Vagina (tissue), 2 donors: Measurements from ENCODE around the gene TYSND1. TPM values are rescaled to one million over a fixed set of nuclear protein-coding genes. Genes with fewer than 3 reads are reported as not detected.

Source experiments
- DNase-seq, 2 donors: peaks; one replicate each; pipeline ENCODE4 v3.0.0-alpha.2; 2017; ENCODE audit errors: extremely low spot score in 2 of 2
- H3K27ac ChIP-seq: fragments of 200-600 bp; sonication (generic); one replicate; pipeline ENCODE4 v1.5.1; 2019
- H3K27me3 ChIP-seq: fragments of 200-600 bp; sonication (generic); one replicate; pipeline ENCODE4 v1.5.1; 2019
- H3K36me3 ChIP-seq, 2 donors: fragments of 200-600 bp; sonication (generic); one replicate each; pipeline ENCODE4 v1.5.1; 2017 to 2019
- H3K4me1 ChIP-seq: fragments of 200-600 bp; sonication (generic); one replicate; pipeline ENCODE4 v1.5.1; 2019
- H3K4me3 ChIP-seq, 2 donors: fragments of 200-600 bp; sonication (generic); 1 replicate in 1 of 2; 2 replicates in 1 of 2; pipeline ENCODE4 v1.5.1; 2016 to 2019
- H3K9me3 ChIP-seq: fragments of 200-600 bp; sonication (generic); one replicate; pipeline ENCODE4 v1.5.1; 2019
- CTCF ChIP-seq, 3 experiments: fragments of 450-650 bp in 2 of 3; fragments of 200-600 bp in 1 of 3; sonication (generic) in 1 of 3; IDR thresholded peaks; one replicate each; pipeline ENCODE4 v1.5.1; 2017 to 2019; ENCODE audit warnings: antibody characterized with exemption in 3 of 3, mild to moderate bottlenecking in 2 of 3, moderate library complexity in 2 of 3
- POLR2A ChIP-seq, 2 donors: fragments of 450-650 bp; IDR thresholded peaks; one replicate each; pipeline ENCODE4 v1.6.1; 2017; ENCODE audit warnings: antibody characterized with exemption in 2 of 2, mild to moderate bottlenecking in 2 of 2, moderate library complexity in 2 of 2
- POLR2AphosphoS5 ChIP-seq, 2 donors: sonication (generic); formaldehyde crosslinking; IDR thresholded peaks; one replicate each; pipeline ENCODE4 v1.9.0; 2017; ENCODE audit warnings: antibody characterized with exemption in 2 of 2, mild to moderate bottlenecking in 2 of 2, low read depth in 1 of 2; ENCODE audit not compliant: insufficient read depth in 1 of 2
- intact Hi-C: fragments of 100-400 bp; cut with DNase I; formaldehyde crosslinking; loops from one replicate; pipeline ENCODE4 v1.15.1; 2023
- total RNA-seq: library from RNA; depleted of rRNA; stranded (reverse); fragments of >200 nt; gene quantifications from one replicate; pipeline ENCODE4 v1.2.3, GENCODE V29; 2016

Gene TYSND1
- total RNA-seq, 1 donor from 2014 or later, result 15.7 TPM

GRCh38 chr10:70191161-70191971, 44.9 kb upstream of the TYSND1 start:
- peak overlapping the region; percentile 44 for H3K27ac ChIP-seq
- no peaks in the 10 kb centered on the region for H3K36me3 ChIP-seq
- no peaks in the 10 kb centered on the region for H3K9me3 ChIP-seq
- DNase-seq, result no peak
- H3K4me1 ChIP-seq, result peaks cover 7% of the 10 kb centered on the region
- H3K4me3 ChIP-seq, result no peak overlapping the region
- H3K27me3 ChIP-seq, result no peaks in the 10 kb centered on the region
- intact Hi-C loops, result no loop called here
- TF ChIP-seq POLR2AphosphoS5 (IDR thresholded peaks at IDR 0.05; ENCODE audit: insufficient read depth in 1 of 2, low read depth in 1 of 2), result no peak
- TF ChIP-seq CTCF (IDR thresholded peaks at IDR 0.05), result no peak
- TF ChIP-seq POLR2A (IDR thresholded peaks at IDR 0.05), result no peak

GRCh38 chr10:70190581-70190980, 44.1 kb upstream of the TYSND1 start:
- peaks cover 7% of the 10 kb centered on the region for H3K4me1 ChIP-seq
- H3K36me3 ChIP-seq, result no peaks in the 10 kb centered on the region
- H3K9me3 ChIP-seq, result no peaks in the 10 kb centered on the region
- intact Hi-C loops, result no loop called here
- H3K4me3 ChIP-seq, result no peak overlapping the region
- no peaks in the 10 kb centered on the region for H3K27me3 ChIP-seq
- no peak for TF ChIP-seq CTCF (IDR thresholded peaks at IDR 0.05)
- no peak for TF ChIP-seq POLR2AphosphoS5 (IDR thresholded peaks at IDR 0.05; ENCODE audit: insufficient read depth in 1 of 2, low read depth in 1 of 2)
- no peak for TF ChIP-seq POLR2A (IDR thresholded peaks at IDR 0.05)
- peak overlapping the region; percentile 44 for H3K27ac ChIP-seq
- no peak for DNase-seq

- no peak for DNase-seq
- peaks cover 7% of the 10 kb centered on the region for H3K4me1 ChIP-seq
- H3K27ac ChIP-seq, result peak overlapping the region; percentile 44
- intact Hi-C loops, result no loop called here
- H3K27me3 ChIP-seq, result no peaks in the 10 kb centered on the region
- H3K4me3 ChIP-seq, result no peak overlapping the region
- H3K9me3 ChIP-seq, result no peaks in the 10 kb centered on the region
- no peak for TF ChIP-seq POLR2A (IDR thresholded peaks at IDR 0.05)
- no peak for TF ChIP-seq CTCF (IDR thresholded peaks at IDR 0.05)
- TF ChIP-seq POLR2AphosphoS5 (IDR thresholded peaks at IDR 0.05; ENCODE audit: insufficient read depth in 1 of 2, low read depth in 1 of 2), result no peak
- no peaks in the 10 kb centered on the region for H3K36me3 ChIP-seq
Measured at GRCh38 chr10:70190102-70190501, 43.6 kb upstream of the TYSND1 start.

- intact Hi-C loops, result no loop called here
- H3K4me1 ChIP-seq, result peaks cover 7% of the 10 kb centered on the region
- DNase-seq, result no peak
- no peaks in the 10 kb centered on the region for H3K9me3 ChIP-seq
- no peaks in the 10 kb centered on the region for H3K27me3 ChIP-seq
- no peak overlapping the region for H3K4me3 ChIP-seq
- TF ChIP-seq CTCF (IDR thresholded peaks at IDR 0.05) (no peak), POLR2A (IDR thresholded peaks at IDR 0.05) (no peak), POLR2AphosphoS5 (IDR thresholded peaks at IDR 0.05; ENCODE audit: insufficient read depth in 1 of 2, low read depth in 1 of 2) (no peak)
- H3K27ac ChIP-seq, result no peak overlapping the region
- no peaks in the 10 kb centered on the region for H3K36me3 ChIP-seq
Measured at GRCh38 chr10:70188768-70189167, 42.3 kb upstream of the TYSND1 start.

GRCh38 chr10:70186571-70186970, 40.1 kb upstream of the TYSND1 start:
- Histone ChIP-seq H3K4me3 (no peak overlapping the region), H3K9me3 (no peaks in the 10 kb centered on the region), H3K27ac (no peak overlapping the region), H3K27me3 (no peaks in the 10 kb centered on the region), H3K4me1 (peaks cover 7% of the 10 kb centered on the region), H3K36me3 (no peaks in the 10 kb centered on the region)
- intact Hi-C loops, result no loop called here
- DNase-seq, result no peak
- TF ChIP-seq POLR2AphosphoS5 (IDR thresholded peaks at IDR 0.05; ENCODE audit: insufficient read depth in 1 of 2, low read depth in 1 of 2) (no peak), CTCF (IDR thresholded peaks at IDR 0.05) (no peak), POLR2A (IDR thresholded peaks at IDR 0.05) (no peak)
